CD14-positive monocyte (primary cell): Measurements from ENCODE around the gene SPATA13. TPM values are rescaled to one million over a fixed set of nuclear protein-coding genes. Genes with fewer than 3 reads are reported as not detected.

Experiments used
- DNase-seq, 3 donors: peaks; one replicate each; pipeline ENCODE4 v3.0.0-alpha.2; 2011 to 2022
- H2AFZ ChIP-seq: 2 replicates; pipeline ENCODE4 v1.6.0; 2012; ENCODE audit warnings: mild to moderate bottlenecking, low read depth, low read length, inconsistent platforms; ENCODE audit not compliant: insufficient read depth, poor library complexity, severe bottlenecking
- H3K27ac ChIP-seq, 2 donors: 1 replicate in 1 of 2; 2 replicates in 1 of 2; pipeline ENCODE4 v1.5.1; 2012 to 2013; ENCODE audit warnings: low read length in 2 of 2, control low read depth in 1 of 2, inconsistent platforms in 1 of 2, low read depth in 1 of 2, mild to moderate bottlenecking in 1 of 2
- H3K27me3 ChIP-seq, 2 donors: one replicate each; pipeline versions ENCODE4 v1.6.0 to v1.6.1; 2011 to 2013; ENCODE audit warnings: low read length in 2 of 2; ENCODE audit not compliant: control insufficient read depth in 2 of 2, insufficient read depth in 2 of 2
- H3K36me3 ChIP-seq, 2 donors: replicated peaks in 1 of 2; 1 replicate in 1 of 2; 2 replicates in 1 of 2; pipeline versions ENCODE4 v1.5.1 to v1.6.1; 2012 to 2013; ENCODE audit warnings: low read length in 2 of 2, control low read depth in 1 of 2, inconsistent platforms in 1 of 2, mild to moderate bottlenecking in 1 of 2; ENCODE audit not compliant: insufficient read depth in 2 of 2, control insufficient read depth in 1 of 2
- H3K4me1 ChIP-seq, 2 donors: 1 replicate in 1 of 2; 2 replicates in 1 of 2; pipeline versions ENCODE4 v1.5.1 to v1.6.1; 2012 to 2013; ENCODE audit warnings: low read length in 2 of 2, control low read depth in 1 of 2, inconsistent platforms in 1 of 2, mild to moderate bottlenecking in 1 of 2, moderate library complexity in 1 of 2; ENCODE audit not compliant: insufficient read depth in 2 of 2, control insufficient read depth in 1 of 2
- H3K4me2 ChIP-seq: replicated peaks from 2 replicates; pipeline ENCODE3; 2012; ENCODE audit warnings: low read length, moderate library complexity, mild to moderate bottlenecking; ENCODE audit not compliant: poor library complexity, severe bottlenecking; ENCODE audit errors: extremely low read depth
- H3K4me3 ChIP-seq, 3 experiments: fragments of 200-600 bp in 1 of 3; sonication (generic) in 1 of 3; replicated peaks in 1 of 3; 1 replicate in 2 of 3; 2 replicates in 1 of 3; pipeline ENCODE4 v1.5.1; 2011 to 2013; ENCODE audit warnings: low read length in 3 of 3, mild to moderate bottlenecking in 3 of 3, control low read depth in 2 of 3, low read depth in 2 of 3, inconsistent platforms in 1 of 3, moderate library complexity in 1 of 3
- H3K79me2 ChIP-seq: 2 replicates; pipeline ENCODE4 v1.6.0; 2012; ENCODE audit warnings: mild to moderate bottlenecking, control low read depth, inconsistent platforms, low read length, moderate library complexity; ENCODE audit not compliant: insufficient read depth
- H3K9ac ChIP-seq: 2 replicates; pipeline ENCODE4 v1.6.0; 2017; ENCODE audit warnings: low read length, mild to moderate bottlenecking; ENCODE audit not compliant: insufficient read depth, poor library complexity, severe bottlenecking
- H3K9me3 ChIP-seq, 2 donors: replicated peaks in 1 of 2; 1 replicate in 1 of 2; 2 replicates in 1 of 2; pipeline versions ENCODE4 v1.5.1 to v1.6.1; 2012 to 2013; ENCODE audit warnings: low read length in 2 of 2, control low read depth in 1 of 2; ENCODE audit not compliant: control insufficient read depth in 1 of 2, insufficient read depth in 1 of 2
- H4K20me1 ChIP-seq: 2 replicates; pipeline ENCODE4 v1.6.0; 2012; ENCODE audit warnings: mild to moderate bottlenecking, low read length, control low read depth, moderate library complexity; ENCODE audit not compliant: insufficient read depth
- H3K27ac Mint-ChIP-seq, 7 donors: one replicate each; pipeline ENCODE4 v1.8.0; 2020; ENCODE audit warnings: mild to moderate bottlenecking in 7 of 7, mixed read lengths in 7 of 7, moderate library complexity in 6 of 7, inconsistent platforms in 2 of 7
- H3K27me3 Mint-ChIP-seq, 3 donors: one replicate each; pipeline ENCODE4 v1.8.0; 2021 to 2022; ENCODE audit warnings: low read depth in 3 of 3, mild to moderate bottlenecking in 3 of 3, mixed read lengths in 3 of 3, moderate library complexity in 3 of 3, inconsistent platforms in 1 of 3
- H3K36me3 Mint-ChIP-seq, 2 donors: one replicate each; pipeline ENCODE4 v1.8.0; 2020; ENCODE audit warnings: mixed read lengths in 2 of 2, inconsistent platforms in 1 of 2, mild to moderate bottlenecking in 1 of 2
- H3K4me1 Mint-ChIP-seq: one replicate; pipeline ENCODE4 v1.8.0; 2020; ENCODE audit warnings: mild to moderate bottlenecking, mixed read lengths
- H3K4me3 Mint-ChIP-seq, 2 donors: one replicate each; pipeline ENCODE4 v1.8.0; 2020; ENCODE audit warnings: mild to moderate bottlenecking in 2 of 2, mixed read lengths in 2 of 2, moderate library complexity in 1 of 2
- H3K9me3 Mint-ChIP-seq, 7 donors: one replicate each; pipeline ENCODE4 v1.8.0; 2020 to 2022; ENCODE audit warnings: mixed read lengths in 7 of 7, mild to moderate bottlenecking in 6 of 7, moderate library complexity in 6 of 7, inconsistent platforms in 2 of 7
- WGBS: methylation state at CpG from one replicate; pipeline ENCODE4 v1.1.5; 2013; ENCODE audit warnings: missing lambda C conversion rate; ENCODE audit not compliant: insufficient coverage; 5-methylcytosine and 5-hydroxymethylcytosine counted together
- intact Hi-C, 2 donors: fragments of 100-400 bp; cut with micrococcal nuclease; formaldehyde crosslinking; loops; one replicate each; pipeline versions ENCODE4 v1.15.0 to v1.15.1; 2023
- polyA plus RNA-seq, 3 donors: library from polyadenylated mRNA; depleted of rRNA in 1 of 3; unstranded in 2 of 3; stranded (reverse) in 1 of 3; fragments of 300-500 nt in 2 of 3; fragments of >200 nt in 1 of 3; fragmentation: Illumina TruSeq in 2 of 3; gene quantifications; 1 replicate in 2 of 3; 2 replicates in 1 of 3; pipeline ENCODE4 v1.2.3, GENCODE V29; 2012 to 2021
- TF ChIP-seq, protein P1 (sequence below): fragments of 200-600 bp; IDR thresholded peaks from one replicate; pipeline ENCODE4 v1.8.0; 2022; ENCODE audit warnings: antibody characterized with exemption, mild to moderate bottlenecking

The SPATA13 gene
- polyA plus RNA-seq, 3 donors = 9.3 to 44.7 (median 11.6) TPM

DNA sequence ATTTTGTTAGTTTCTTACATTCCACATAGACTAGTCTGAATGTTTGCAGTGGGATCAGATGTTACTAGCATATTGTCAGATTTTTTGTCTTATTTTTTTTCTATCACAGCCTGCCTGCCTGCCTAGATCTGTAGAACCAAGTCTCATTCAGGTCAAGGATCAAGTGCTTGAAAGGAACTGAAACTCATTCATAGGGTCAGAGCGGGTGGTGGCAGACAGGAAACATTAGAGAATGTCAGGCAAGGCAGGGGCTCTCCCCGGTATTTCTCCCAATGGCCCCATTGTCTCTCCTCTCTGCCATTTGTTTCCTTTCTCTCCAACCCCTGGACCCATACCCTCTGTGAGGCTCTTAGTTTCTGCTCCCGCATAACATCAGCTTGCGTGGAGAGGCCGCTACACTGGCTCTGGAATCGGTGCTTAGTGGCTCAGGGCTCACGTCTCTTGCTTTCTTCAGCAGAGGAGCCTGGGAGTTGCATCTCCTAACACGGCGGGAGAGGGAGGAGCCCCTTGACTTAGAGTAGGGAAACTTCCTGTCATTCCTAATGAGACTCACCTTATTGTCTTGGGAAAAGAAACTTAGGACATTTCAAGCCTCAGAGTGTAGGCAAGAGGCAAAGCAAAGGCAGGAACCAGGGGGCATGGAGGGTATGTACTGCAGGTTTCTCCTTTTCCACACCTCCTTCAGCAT is 35.6 kb upstream of the SPATA13 start:
- intact Hi-C loops = no loop called here
- H3K4me3 ChIP-seq = no peak overlapping the region
- Mint-ChIP-seq H3K27me3 (peaks cover 1 to 3% (median 2%) of the 10 kb centered on the region in 3 donors), H3K27ac (no peak overlapping the region), H3K4me3 (peak overlapping the region in 1 of 2 donors; percentile 17), H3K9me3 (no peaks in the 10 kb centered on the region), H3K36me3 (no peaks in the 10 kb centered on the region), H3K4me1 (peaks cover 9% of the 10 kb centered on the region)
- H3K4me2 ChIP-seq = no peak overlapping the region
- H4K20me1 ChIP-seq = no peaks in the 10 kb centered on the region
- no peaks in the 10 kb centered on the region for H3K9me3 ChIP-seq
- peak in 1 of 3 donors; percentile 5 for DNase-seq
- WGBS = 62% methylated on average over 6 of the region's 9 CpGs
- H3K79me2 ChIP-seq = no peaks in the 10 kb centered on the region
- H3K9ac ChIP-seq = no peak overlapping the region
- TF ChIP-seq, protein P1, sequence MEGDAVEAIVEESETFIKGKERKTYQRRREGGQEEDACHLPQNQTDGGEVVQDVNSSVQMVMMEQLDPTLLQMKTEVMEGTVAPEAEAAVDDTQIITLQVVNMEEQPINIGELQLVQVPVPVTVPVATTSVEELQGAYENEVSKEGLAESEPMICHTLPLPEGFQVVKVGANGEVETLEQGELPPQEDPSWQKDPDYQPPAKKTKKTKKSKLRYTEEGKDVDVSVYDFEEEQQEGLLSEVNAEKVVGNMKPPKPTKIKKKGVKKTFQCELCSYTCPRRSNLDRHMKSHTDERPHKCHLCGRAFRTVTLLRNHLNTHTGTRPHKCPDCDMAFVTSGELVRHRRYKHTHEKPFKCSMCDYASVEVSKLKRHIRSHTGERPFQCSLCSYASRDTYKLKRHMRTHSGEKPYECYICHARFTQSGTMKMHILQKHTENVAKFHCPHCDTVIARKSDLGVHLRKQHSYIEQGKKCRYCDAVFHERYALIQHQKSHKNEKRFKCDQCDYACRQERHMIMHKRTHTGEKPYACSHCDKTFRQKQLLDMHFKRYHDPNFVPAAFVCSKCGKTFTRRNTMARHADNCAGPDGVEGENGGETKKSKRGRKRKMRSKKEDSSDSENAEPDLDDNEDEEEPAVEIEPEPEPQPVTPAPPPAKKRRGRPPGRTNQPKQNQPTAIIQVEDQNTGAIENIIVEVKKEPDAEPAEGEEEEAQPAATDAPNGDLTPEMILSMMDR = no peak
- H3K27me3 ChIP-seq = no peaks in the 10 kb centered on the region
- no peak overlapping the region for H3K27ac ChIP-seq
- H2AFZ ChIP-seq = peak overlapping the region; percentile 10
- H3K36me3 ChIP-seq = no peaks in the 10 kb centered on the region
- H3K4me1 ChIP-seq = peaks cover 0 to 2% of the 10 kb centered on the region in 2 donors

GRCh38 chr13:24127116-24127631 is 33.3 kb upstream of the SPATA13 start:
- Histone ChIP-seq H3K79me2 (no peaks in the 10 kb centered on the region), H2AFZ (no peak overlapping the region), H3K9me3 (peaks cover 7 to 8% of the 10 kb centered on the region in 2 donors), H3K4me3 (no peak overlapping the region), H3K36me3 (no peaks in the 10 kb centered on the region), H3K27ac (no peak overlapping the region), H3K9ac (no peak overlapping the region), H3K4me2 (no peak overlapping the region), H3K4me1 (peaks cover 0 to 2% of the 10 kb centered on the region in 2 donors), H4K20me1 (no peaks in the 10 kb centered on the region), H3K27me3 (no peaks in the 10 kb centered on the region)
- intact Hi-C loops = no loop called here
- Mint-ChIP-seq H3K27ac (no peak overlapping the region), H3K9me3 (peaks cover 3 to 11% (median 8%) of the 10 kb centered on the region in 7 donors), H3K4me1 (peaks cover 9% of the 10 kb centered on the region), H3K4me3 (no peak overlapping the region), H3K27me3 (peaks cover 3 to 9% (median 5%) of the 10 kb centered on the region in 3 donors), H3K36me3 (no peaks in the 10 kb centered on the region)
- TF ChIP-seq, protein P1 = no peak
- no peak for DNase-seq
- 40% methylated on average over 1 of the region's 2 CpGs for WGBS
